Retinal pigment epithelial cell (primary cell): ENCODE results near the gene SHB.

Source experiments
- DNase-seq: peaks from one replicate; pipeline ENCODE4 v3.0.0-alpha.2; 2010; ENCODE audit warnings: low read depth
- H3K4me3 ChIP-seq: 2 replicates; pipeline ENCODE4 v1.5.1; 2011; ENCODE audit warnings: mild to moderate bottlenecking, low read length, control low read depth, moderate library complexity
- CTCF ChIP-seq: conservative IDR thresholded peaks from 2 replicates; pipeline ENCODE4 v1.5.1; 2011; ENCODE audit warnings: low read depth, low read length, control low read depth, inconsistent platforms

Gene SHB

GRCh38 chr9:37905776-37906175, 163.3 kb downstream of the SHB start:
- no peak overlapping the region for H3K4me3 ChIP-seq
- no peak for TF ChIP-seq CTCF
- no peak for DNase-seq

- no peak for TF ChIP-seq CTCF
- H3K4me3 ChIP-seq, result peak overlapping the region; percentile 81
- no peak for DNase-seq
Observed at GRCh38 chr9:37905131-37905505, 163.9 kb downstream of the SHB start.

GRCh38 chr9:37904445-37905130, 164.4 kb downstream of the SHB start:
- peak overlapping the region; percentile 81 for H3K4me3 ChIP-seq
- no peak for TF ChIP-seq CTCF
- no peak for DNase-seq

GRCh38 chr9:37903647-37904444, 165.2 kb downstream of the SHB start, which contains the start of gene SLC25A51:
Gene SLC25A51 (minus strand): TSS chr9:37904127. CDS start chr9:37888550, 15,577 bp downstream.
- peak; percentile 95 for TF ChIP-seq CTCF
- peak; percentile 62 for DNase-seq
- peak within 1 kb of the TSS; percentile 81 for H3K4me3 ChIP-seq

GRCh38 chr9:37902796-37903646, 166.0 kb downstream of the SHB start:
- H3K4me3 ChIP-seq, result peak overlapping the region; percentile 81
- no peak for TF ChIP-seq CTCF
- no peak for DNase-seq

- DNase-seq, result no peak
- peak overlapping the region; percentile 81 for H3K4me3 ChIP-seq
- no peak for TF ChIP-seq CTCF
Observed at GRCh38 chr9:37902131-37902530, 166.9 kb downstream of the SHB start.
